Measurements from ENCODE around the gene IQCB1. TPM values are rescaled to one million over a fixed set of nuclear protein-coding genes. Genes with fewer than 3 reads are reported as not detected.
A peak's percentile ranks its signal among the peaks of the same experiment; 100 is the strongest.
"Not testable (repeated sequence)": the region's sequence is repeated elsewhere in the genome, so short reads cannot be mapped to it uniquely, and the experiment has no call there.

IQCB1 gene
- total RNA-seq, 3 donors from 2014 or later (not counting 1 experiment from before 2014, with no cell fraction given) = 42.6 to 44.3 (median 42.6) TPM

DNA sequence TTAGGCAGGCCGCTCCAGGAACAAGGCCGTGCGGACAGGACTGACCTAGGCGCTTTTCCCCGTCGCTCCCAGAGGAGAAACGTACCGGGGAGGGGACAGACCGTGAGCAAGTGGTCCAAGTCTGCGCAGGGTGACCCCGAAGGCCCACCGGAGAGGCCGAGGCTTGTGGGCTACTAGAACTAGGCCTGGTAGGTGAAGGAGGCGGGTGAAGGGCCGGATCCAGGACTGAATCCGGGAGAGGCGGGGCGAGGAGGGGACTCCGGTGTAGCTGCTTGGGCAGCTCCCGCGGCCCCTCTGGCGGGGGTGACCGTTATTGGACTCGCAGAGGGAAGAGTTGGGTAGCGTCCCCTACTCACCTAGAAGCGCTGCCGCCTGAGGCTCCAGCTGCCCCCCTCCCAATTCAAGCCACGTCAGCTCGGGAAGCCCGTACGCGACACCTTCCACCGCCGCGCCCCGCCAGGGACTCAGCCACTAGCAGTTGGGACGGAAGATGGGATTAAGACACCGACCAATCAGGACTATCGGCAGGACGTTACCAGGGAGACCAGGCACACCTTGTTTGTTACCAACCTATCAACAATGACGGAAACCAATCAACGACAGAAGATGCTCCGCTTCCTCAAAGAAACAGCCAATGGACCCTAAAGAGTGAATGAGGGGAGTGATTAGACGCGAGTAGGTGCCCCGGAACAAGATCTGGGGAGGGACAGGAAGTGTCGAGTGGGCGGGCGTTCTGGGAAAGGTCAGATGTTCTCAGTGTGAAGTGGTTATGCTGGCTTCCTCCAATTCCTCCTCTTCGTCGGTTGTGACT lies 85.4 kb downstream of the IQCB1 start, which contains the start of gene GOLGB1:
Gene GOLGB1 (minus strand): TSS at position 466 of the 811 bp plus-strand sequence. CDS start 18,770 bp downstream, outside the sequence.
- Mint-ChIP-seq H3K4me1 (peaks cover 4 to 6% of the 10 kb centered on the region in 2 donors), H3K4me3 (peak within 1 kb of the TSS; percentile 57), H3K36me3 (no peaks in the 10 kb centered on the region), H3K27ac (no peak within 1 kb of the TSS), H3K9me3 (no peaks in the 10 kb centered on the region), H3K27me3 (ENCODE audit: low read depth in 2 of 2) (peaks cover 13 to 17% of the 10 kb centered on the region in 2 donors)
- intact Hi-C loops (cut with micrococcal nuclease) = loop anchor here (1.0 to 10.0 kb wide), 5 partner anchors 86 to 1043 kb away; partner anchors contain the start of genes EAF2, FAM162A, HCLS1 and HSPBAP1
- peak; percentile 91 to 99 (median 93) for ATAC-seq
- under 1% methylated on average over 51 of the region's 51 CpGs for WGBS (ENCODE audit: insufficient coverage)
- no peak for TF ChIP-seq CTCF (IDR thresholded peaks at IDR 0.05)
- Histone ChIP-seq H3K4me3 (ENCODE audit: low read length) (peak within 1 kb of the TSS; percentile 92), H3K9me3 (ENCODE audit: control insufficient read depth, insufficient read depth, low read length) (no peaks in the 10 kb centered on the region), H3K4me1 (ENCODE audit: control insufficient read depth, insufficient read depth, low read length) (peaks cover 12% of the 10 kb centered on the region), H3K27ac (ENCODE audit: low read length) (peak within 1 kb of the TSS; percentile 98), H3K36me3 (ENCODE audit: control insufficient read depth, insufficient read depth, low read length) (no peaks in the 10 kb centered on the region), H3K27me3 (ENCODE audit: control insufficient read depth, insufficient read depth, low read length) (no peaks in the 10 kb centered on the region)
- DNase-seq = peak; percentile 84 to 98

GRCh38 chr3:121748680-121749275 lies 86.1 kb downstream of the IQCB1 start:
- peaks cover 9 to 17% of the 10 kb centered on the region in 2 donors for H3K27me3 Mint-ChIP-seq (ENCODE audit: low read depth in 2 of 2)
- Histone ChIP-seq H3K4me1 (ENCODE audit: control insufficient read depth, insufficient read depth, low read length) (peaks cover 12% of the 10 kb centered on the region), H3K4me3 (ENCODE audit: low read length) (peak overlapping the region; percentile 92), H3K27ac (ENCODE audit: low read length) (peak overlapping the region; percentile 98), H3K36me3 (ENCODE audit: control insufficient read depth, insufficient read depth, low read length) (no peaks in the 10 kb centered on the region), H3K9me3 (ENCODE audit: control insufficient read depth, insufficient read depth, low read length) (no peaks in the 10 kb centered on the region), H3K27me3 (ENCODE audit: control insufficient read depth, insufficient read depth, low read length) (no peaks in the 10 kb centered on the region)
- H3K4me3 Mint-ChIP-seq = no peak overlapping the region
- ATAC-seq (peak in 2 of 3 donors; percentile 5 to 7), DNase-seq (peak in 1 of 2 donors; percentile 65)
- 3% methylated on average over 17 of the region's 17 CpGs for WGBS (ENCODE audit: insufficient coverage)
- intact Hi-C loops (cut with micrococcal nuclease) = loop anchor here (1.0 to 10.0 kb wide), 5 partner anchors 87 to 1044 kb away; partner anchors contain the start of genes EAF2, FAM162A, HCLS1 and HSPBAP1
- H3K27ac Mint-ChIP-seq = no peak overlapping the region
- no peaks in the 10 kb centered on the region for H3K9me3 Mint-ChIP-seq
- no peaks in the 10 kb centered on the region for H3K36me3 Mint-ChIP-seq
- H3K4me1 Mint-ChIP-seq = peaks cover 4 to 6% of the 10 kb centered on the region in 2 donors
- no peak for TF ChIP-seq CTCF (IDR thresholded peaks at IDR 0.05)

GRCh38 chr3:121747976-121748375 lies 86.9 kb downstream of the IQCB1 start:
- no peak overlapping the region for H3K27ac Mint-ChIP-seq
- peaks cover 9 to 17% of the 10 kb centered on the region in 2 donors for H3K27me3 Mint-ChIP-seq (ENCODE audit: low read depth in 2 of 2)
- H3K4me1 Mint-ChIP-seq = peaks cover 4 to 6% of the 10 kb centered on the region in 2 donors
- no peaks in the 10 kb centered on the region for H3K9me3 Mint-ChIP-seq
- Histone ChIP-seq H3K4me3 (ENCODE audit: low read length) (no peak overlapping the region), H3K27ac (ENCODE audit: low read length) (no peak overlapping the region), H3K27me3 (ENCODE audit: control insufficient read depth, insufficient read depth, low read length) (no peaks in the 10 kb centered on the region), H3K9me3 (ENCODE audit: control insufficient read depth, insufficient read depth, low read length) (no peaks in the 10 kb centered on the region), H3K4me1 (ENCODE audit: control insufficient read depth, insufficient read depth, low read length) (peaks cover 12% of the 10 kb centered on the region), H3K36me3 (ENCODE audit: control insufficient read depth, insufficient read depth, low read length) (no peaks in the 10 kb centered on the region)
- WGBS (ENCODE audit: insufficient coverage) = 73% methylated on average over 2 of the region's 3 CpGs
- DNase-seq (peak in 1 of 2 donors; percentile 11), ATAC-seq (no peak)
- intact Hi-C loops (cut with micrococcal nuclease) = loop anchor here (2.0 to 10.0 kb wide), 3 partner anchors 201 to 1045 kb away; partner anchors contain the start of genes FAM162A, HSPBAP1, MIX23 and POLQ
- TF ChIP-seq CTCF (IDR thresholded peaks at IDR 0.05) = no peak
- H3K4me3 Mint-ChIP-seq = no peak overlapping the region
- no peaks in the 10 kb centered on the region for H3K36me3 Mint-ChIP-seq

GRCh38 chr3:121743106-121743505 lies 91.8 kb downstream of the IQCB1 start:
- not testable (repeated sequence) for H3K27ac Mint-ChIP-seq; H3K9me3 Mint-ChIP-seq; ATAC-seq; H3K36me3 ChIP-seq (ENCODE audit: control insufficient read depth, insufficient read depth, low read length); H3K36me3 Mint-ChIP-seq; H3K4me1 ChIP-seq (ENCODE audit: control insufficient read depth, insufficient read depth, low read length); H3K27ac ChIP-seq (ENCODE audit: low read length); DNase-seq; H3K27me3 Mint-ChIP-seq (ENCODE audit: low read depth in 2 of 2); H3K4me3 ChIP-seq (ENCODE audit: low read length); H3K9me3 ChIP-seq (ENCODE audit: control insufficient read depth, insufficient read depth, low read length); H3K4me3 Mint-ChIP-seq; H3K27me3 ChIP-seq (ENCODE audit: control insufficient read depth, insufficient read depth, low read length)
- intact Hi-C loops (cut with micrococcal nuclease) = loop anchor here (10.0 kb wide), 1 partner anchor 642 kb away; the partner anchor contains the start of genes FAM162A and MIX23
- peaks cover 24 to 29% of the 10 kb centered on the region in 2 donors for H3K4me1 Mint-ChIP-seq
- WGBS (ENCODE audit: insufficient coverage) = 100% methylated on average over 2 of the region's 2 CpGs
